Right lobe of liver (tissue), 6 donors: ENCODE measurements around the gene GNG14. TPM values are rescaled to one million over a fixed set of nuclear protein-coding genes. Genes with fewer than 3 reads are reported as not detected.

Source experiments
- ATAC-seq, 4 donors: fragments of 200-7000 bp; cut with Tn5 transposase; one replicate each; pipeline ENCODE4 v1.9.1; 2020; ENCODE audit warnings: mild to moderate bottlenecking in 4 of 4, moderate library complexity in 4 of 4
- DNase-seq, 3 donors: peaks; one replicate each; pipeline ENCODE4 v3.0.0-alpha.2; 2020
- H3K27ac ChIP-seq, 3 donors: fragments of 200-600 bp; one replicate each; pipeline ENCODE4 v1.8.0; 2022
- H3K27me3 ChIP-seq, 2 donors: fragments of 200-600 bp; one replicate each; pipeline ENCODE4 v1.8.0; 2022
- H3K36me3 ChIP-seq, 4 donors: fragments of 200-600 bp; sonication (generic) in 1 of 4; one replicate each; pipeline versions ENCODE4 v1.5.1 to v1.8.0; 2017 to 2022; ENCODE audit warnings: control low read depth in 1 of 4
- H3K4me1 ChIP-seq, 4 donors: fragments of 200-600 bp; sonication (generic) in 1 of 4; one replicate each; pipeline versions ENCODE4 v1.5.1 to v1.8.0; 2017 to 2022; ENCODE audit warnings: control low read depth in 1 of 4
- H3K4me3 ChIP-seq, 3 donors: fragments of 200-600 bp; one replicate each; pipeline ENCODE4 v1.8.0; 2022
- H3K9me3 ChIP-seq, 4 donors: fragments of 200-600 bp; sonication (generic) in 1 of 4; one replicate each; pipeline versions ENCODE4 v1.5.1 to v1.8.0; 2017 to 2022; ENCODE audit warnings: control low read depth in 1 of 4
- POLR2A ChIP-seq: fragments of 450-650 bp; IDR thresholded peaks from one replicate; pipeline ENCODE4 v1.6.1; 2017; ENCODE audit warnings: antibody characterized with exemption, mild to moderate bottlenecking
- WGBS: methylation state at CpG from one replicate; pipeline ENCODE4 v1.1.6; 2018; ENCODE audit warnings: low coverage, low lambda C conversion rate; ENCODE audit not compliant: insufficient coverage; ENCODE audit errors: missing lambda C conversion rate; 5-methylcytosine and 5-hydroxymethylcytosine counted together
- intact Hi-C, 2 donors: fragments of 100-400 bp; cut with DNase I; formaldehyde crosslinking; loops; one replicate each; pipeline versions ENCODE4 v1.11.2 to v1.14.1; 2022
- total RNA-seq, 6 experiments: library from RNA; depleted of rRNA in 2 of 6; stranded (reverse); fragments of >200 nt in 2 of 6; fragmentation: NEBNext Ultra II Directional in 3 of 6; extraction: Animal tissue kit (Norgen Biotek cat#: 25700) in 3 of 6; gene quantifications; one replicate each; pipeline versions ENCODE4 v1.1.0 to v1.2.4, GENCODE V29; 2016 to 2023
- TF ChIP-seq, protein P1 (sequence below), 4 donors: fragments of 200-600 bp in 3 of 4; fragments of 450-650 bp in 1 of 4; IDR thresholded peaks; one replicate each; pipeline versions ENCODE4 v1.5.1 to v1.8.0; 2016 to 2022; ENCODE audit warnings: antibody characterized with exemption in 4 of 4, mild to moderate bottlenecking in 2 of 4
- donor health status: DM: no; HTN: yes; CAD: no.
- donor health status: DM: no; HTN: no; CAD: no.
- donor health status: DM: no; HTN: no; CAD: no.
- donor health status: DM: no; HTN: yes; CAD: no.
- donor health status: DM: no; HTN: yes; CAD: no.

The GNG14 gene
- total RNA-seq, 6 experiments from 2014 or later = not detected

DNA sequence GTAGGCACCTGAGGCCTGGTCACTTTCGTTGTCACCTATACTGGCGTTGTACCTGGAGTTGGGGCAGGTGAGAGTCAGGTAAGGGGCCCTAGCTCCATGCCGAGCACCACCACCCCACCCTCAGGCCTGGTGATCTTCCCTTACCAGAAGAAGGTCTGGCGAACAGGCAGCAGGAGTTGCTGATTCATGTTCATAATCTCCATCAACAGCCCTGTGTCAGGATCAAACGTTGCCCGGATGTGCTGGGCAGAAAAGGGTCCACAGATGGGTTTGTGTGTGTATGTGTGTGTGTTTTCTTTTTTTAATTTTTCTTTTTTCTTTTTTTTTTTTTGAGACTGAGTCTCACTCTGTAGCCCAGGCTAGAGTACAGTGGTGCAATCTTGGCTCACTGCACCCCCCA lies 35.6 kb upstream of the GNG14 start:
- Histone ChIP-seq H3K27ac (no peak overlapping the region), H3K4me3 (no peak overlapping the region), H3K9me3 (no peaks in the 10 kb centered on the region), H3K27me3 (no peaks in the 10 kb centered on the region), H3K36me3 (peaks cover 0 to 6% (median 1%) of the 10 kb centered on the region in 4 donors), H3K4me1 (peaks cover 0 to 6% (median 0%) of the 10 kb centered on the region in 4 donors)
- no peak for DNase-seq
- ATAC-seq = no peak
- WGBS = 92% methylated on average over 5 of the region's 6 CpGs
- TF ChIP-seq, protein P1, sequence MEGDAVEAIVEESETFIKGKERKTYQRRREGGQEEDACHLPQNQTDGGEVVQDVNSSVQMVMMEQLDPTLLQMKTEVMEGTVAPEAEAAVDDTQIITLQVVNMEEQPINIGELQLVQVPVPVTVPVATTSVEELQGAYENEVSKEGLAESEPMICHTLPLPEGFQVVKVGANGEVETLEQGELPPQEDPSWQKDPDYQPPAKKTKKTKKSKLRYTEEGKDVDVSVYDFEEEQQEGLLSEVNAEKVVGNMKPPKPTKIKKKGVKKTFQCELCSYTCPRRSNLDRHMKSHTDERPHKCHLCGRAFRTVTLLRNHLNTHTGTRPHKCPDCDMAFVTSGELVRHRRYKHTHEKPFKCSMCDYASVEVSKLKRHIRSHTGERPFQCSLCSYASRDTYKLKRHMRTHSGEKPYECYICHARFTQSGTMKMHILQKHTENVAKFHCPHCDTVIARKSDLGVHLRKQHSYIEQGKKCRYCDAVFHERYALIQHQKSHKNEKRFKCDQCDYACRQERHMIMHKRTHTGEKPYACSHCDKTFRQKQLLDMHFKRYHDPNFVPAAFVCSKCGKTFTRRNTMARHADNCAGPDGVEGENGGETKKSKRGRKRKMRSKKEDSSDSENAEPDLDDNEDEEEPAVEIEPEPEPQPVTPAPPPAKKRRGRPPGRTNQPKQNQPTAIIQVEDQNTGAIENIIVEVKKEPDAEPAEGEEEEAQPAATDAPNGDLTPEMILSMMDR (IDR thresholded peaks at IDR 0.05) = no peak
- TF ChIP-seq POLR2A = no peak
- intact Hi-C loops = no loop called here

DNA sequence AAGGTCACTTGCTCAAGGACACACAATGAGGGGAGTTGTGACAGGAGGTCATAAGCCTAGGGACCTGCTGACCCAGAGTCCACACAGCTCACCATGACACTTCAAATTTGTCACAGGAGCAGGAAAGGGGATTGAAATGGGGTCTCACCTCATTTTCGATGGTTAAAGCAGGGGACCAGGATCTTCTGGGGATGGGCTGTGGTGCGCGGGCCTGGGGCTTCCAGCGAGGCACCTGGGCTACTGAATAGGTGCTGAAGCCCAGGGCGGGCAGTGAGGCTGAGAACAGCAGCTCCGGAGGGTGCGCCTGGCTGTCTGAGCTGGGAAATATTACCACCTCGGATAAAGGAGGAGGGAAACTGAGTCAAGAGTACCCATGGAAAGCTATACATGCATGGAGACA lies 32.3 kb upstream of the GNG14 start:
- no peak for DNase-seq
- 93% methylated on average over 3 of the region's 8 CpGs for WGBS
- ATAC-seq = peak in 1 of 4 donors; percentile 17
- Histone ChIP-seq H3K4me1 (no peaks in the 10 kb centered on the region), H3K27me3 (no peaks in the 10 kb centered on the region), H3K27ac (no peak overlapping the region), H3K36me3 (peaks cover 0 to 21% (median 3%) of the 10 kb centered on the region in 4 donors), H3K4me3 (no peak overlapping the region), H3K9me3 (no peaks in the 10 kb centered on the region)
- intact Hi-C loops = no loop called here
- no peak for TF ChIP-seq POLR2A
- TF ChIP-seq, protein P1 (IDR thresholded peaks at IDR 0.05) = no peak

DNA sequence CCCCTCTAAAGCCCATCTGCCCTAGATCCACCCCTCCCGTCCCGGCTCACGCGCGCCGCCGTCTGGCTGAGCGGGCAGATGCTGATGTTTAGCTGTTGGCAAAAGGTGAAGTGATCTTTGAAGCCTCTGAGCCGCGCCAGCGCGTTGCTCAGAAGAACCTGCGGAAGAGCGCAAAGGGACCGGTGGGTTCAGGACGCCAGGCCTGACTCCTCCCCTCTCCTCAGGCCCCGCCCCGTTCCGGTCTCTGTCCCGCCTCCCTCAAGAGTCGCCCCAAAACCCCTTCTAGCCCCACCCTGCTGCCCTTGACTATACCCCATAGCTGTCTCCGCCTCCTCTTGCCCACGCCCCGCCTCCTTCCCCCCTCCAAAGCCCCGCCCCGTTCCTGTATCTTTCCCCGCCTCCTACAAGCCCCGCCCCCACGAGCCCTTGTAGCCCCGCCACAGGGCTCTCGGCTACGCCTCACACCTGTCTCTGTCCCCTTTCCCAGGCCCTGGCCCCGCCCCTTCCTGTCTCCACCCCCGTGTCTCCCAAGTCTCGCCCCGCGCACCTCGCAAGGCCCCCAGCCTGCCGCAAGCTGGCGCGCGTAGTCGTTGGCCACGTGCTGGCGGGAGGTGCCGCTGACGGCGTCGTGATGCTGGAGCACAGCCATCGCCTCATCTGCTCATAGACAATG lies 30.8 kb upstream of the GNG14 start:
- H3K27ac ChIP-seq = no peak overlapping the region
- H3K4me3 ChIP-seq = no peak overlapping the region
- DNase-seq (no peak), ATAC-seq (no peak)
- peaks cover 0 to 35% (median 7%) of the 10 kb centered on the region in 4 donors for H3K36me3 ChIP-seq
- intact Hi-C loops = no loop called here
- H3K4me1 ChIP-seq = no peaks in the 10 kb centered on the region
- H3K27me3 ChIP-seq = no peaks in the 10 kb centered on the region
- WGBS = 77% methylated on average over 50 of the region's 50 CpGs
- no peak for TF ChIP-seq POLR2A
- TF ChIP-seq, protein P1 (IDR thresholded peaks at IDR 0.05) = no peak
- H3K9me3 ChIP-seq = no peaks in the 10 kb centered on the region

DNA sequence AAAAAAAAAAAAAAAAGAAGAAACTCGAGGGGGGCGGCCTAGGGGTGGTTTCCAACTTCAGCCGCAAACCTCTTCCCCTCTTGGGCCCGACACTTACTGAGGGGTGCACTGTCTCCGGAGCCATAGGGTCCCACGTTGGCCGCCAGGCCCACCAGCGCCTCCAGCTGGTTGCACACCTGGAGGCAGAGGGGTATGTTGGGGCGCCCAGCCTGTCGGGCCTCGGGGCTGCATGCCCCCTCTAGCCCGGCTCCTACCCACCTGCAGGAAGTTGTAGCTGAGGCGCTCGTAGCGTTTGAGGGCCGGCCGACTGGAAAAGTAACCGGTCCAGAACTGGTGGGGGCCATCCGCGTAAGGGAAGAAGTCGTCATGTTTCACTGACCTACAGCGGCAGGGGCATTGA lies 29.8 kb upstream of the GNG14 start:
- Histone ChIP-seq H3K27ac (no peak overlapping the region), H3K27me3 (no peaks in the 10 kb centered on the region), H3K9me3 (no peaks in the 10 kb centered on the region), H3K4me1 (no peaks in the 10 kb centered on the region), H3K4me3 (no peak overlapping the region), H3K36me3 (peaks cover 0 to 44% (median 7%) of the 10 kb centered on the region in 4 donors)
- no peak for TF ChIP-seq POLR2A
- TF ChIP-seq, protein P1 (IDR thresholded peaks at IDR 0.05) = no peak
- WGBS = no CpG with 5 or more reads among the region's 22 CpGs
- intact Hi-C loops = no loop called here
- no peak for DNase-seq
- peak in 1 of 4 donors; percentile 44 for ATAC-seq
